Measurements from ENCODE around the gene VPS25.

Gene VPS25

DNA sequence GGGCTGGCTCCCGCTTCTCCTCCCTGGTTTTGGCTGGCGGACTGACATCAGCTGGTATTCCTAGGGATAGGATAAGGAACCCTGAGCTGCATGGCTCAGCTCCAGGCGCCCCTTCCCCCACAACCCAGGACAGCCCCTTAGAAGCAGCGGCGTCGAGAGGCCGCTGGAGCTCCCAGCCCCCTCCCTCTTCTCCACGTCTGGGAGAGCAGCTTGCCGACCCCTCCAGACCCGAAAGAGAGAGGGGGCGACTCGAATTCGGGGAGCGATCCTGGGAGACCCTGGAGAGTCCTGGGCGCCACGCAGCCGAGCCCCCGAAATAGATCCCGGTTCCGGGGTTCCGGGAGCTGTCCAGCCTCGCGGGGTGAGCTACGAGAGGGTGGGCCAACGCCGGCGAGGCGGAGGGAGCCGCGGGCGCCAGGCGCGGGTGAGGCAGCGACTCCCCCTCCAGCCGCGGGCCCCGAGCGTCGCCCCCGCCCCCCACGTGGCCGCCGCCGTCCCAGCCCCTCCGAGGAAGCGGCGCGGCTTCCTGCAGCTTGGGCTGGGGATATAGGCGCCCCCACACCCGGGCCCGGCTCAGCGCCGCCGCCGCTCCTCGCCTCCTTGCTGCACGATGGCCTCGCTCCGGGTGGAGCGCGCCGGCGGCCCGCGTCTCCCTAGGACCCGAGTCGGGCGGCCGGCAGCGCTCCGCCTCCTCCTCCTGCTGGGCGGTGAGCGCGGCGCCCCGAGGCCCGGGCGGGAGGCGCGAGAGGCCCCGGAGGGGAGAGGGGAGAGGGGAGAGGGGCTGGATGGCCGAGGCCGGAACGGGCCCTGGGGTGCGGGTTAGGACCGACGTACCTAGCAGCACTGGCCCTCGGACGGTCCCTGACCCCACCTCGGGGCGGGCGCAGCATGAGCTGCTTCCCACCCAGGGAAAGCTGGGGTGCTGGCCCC, 12.3 kb upstream of the VPS25 start, which contains the start of gene RAMP2 (continued):
- TF ChIP-seq, protein P1, sequence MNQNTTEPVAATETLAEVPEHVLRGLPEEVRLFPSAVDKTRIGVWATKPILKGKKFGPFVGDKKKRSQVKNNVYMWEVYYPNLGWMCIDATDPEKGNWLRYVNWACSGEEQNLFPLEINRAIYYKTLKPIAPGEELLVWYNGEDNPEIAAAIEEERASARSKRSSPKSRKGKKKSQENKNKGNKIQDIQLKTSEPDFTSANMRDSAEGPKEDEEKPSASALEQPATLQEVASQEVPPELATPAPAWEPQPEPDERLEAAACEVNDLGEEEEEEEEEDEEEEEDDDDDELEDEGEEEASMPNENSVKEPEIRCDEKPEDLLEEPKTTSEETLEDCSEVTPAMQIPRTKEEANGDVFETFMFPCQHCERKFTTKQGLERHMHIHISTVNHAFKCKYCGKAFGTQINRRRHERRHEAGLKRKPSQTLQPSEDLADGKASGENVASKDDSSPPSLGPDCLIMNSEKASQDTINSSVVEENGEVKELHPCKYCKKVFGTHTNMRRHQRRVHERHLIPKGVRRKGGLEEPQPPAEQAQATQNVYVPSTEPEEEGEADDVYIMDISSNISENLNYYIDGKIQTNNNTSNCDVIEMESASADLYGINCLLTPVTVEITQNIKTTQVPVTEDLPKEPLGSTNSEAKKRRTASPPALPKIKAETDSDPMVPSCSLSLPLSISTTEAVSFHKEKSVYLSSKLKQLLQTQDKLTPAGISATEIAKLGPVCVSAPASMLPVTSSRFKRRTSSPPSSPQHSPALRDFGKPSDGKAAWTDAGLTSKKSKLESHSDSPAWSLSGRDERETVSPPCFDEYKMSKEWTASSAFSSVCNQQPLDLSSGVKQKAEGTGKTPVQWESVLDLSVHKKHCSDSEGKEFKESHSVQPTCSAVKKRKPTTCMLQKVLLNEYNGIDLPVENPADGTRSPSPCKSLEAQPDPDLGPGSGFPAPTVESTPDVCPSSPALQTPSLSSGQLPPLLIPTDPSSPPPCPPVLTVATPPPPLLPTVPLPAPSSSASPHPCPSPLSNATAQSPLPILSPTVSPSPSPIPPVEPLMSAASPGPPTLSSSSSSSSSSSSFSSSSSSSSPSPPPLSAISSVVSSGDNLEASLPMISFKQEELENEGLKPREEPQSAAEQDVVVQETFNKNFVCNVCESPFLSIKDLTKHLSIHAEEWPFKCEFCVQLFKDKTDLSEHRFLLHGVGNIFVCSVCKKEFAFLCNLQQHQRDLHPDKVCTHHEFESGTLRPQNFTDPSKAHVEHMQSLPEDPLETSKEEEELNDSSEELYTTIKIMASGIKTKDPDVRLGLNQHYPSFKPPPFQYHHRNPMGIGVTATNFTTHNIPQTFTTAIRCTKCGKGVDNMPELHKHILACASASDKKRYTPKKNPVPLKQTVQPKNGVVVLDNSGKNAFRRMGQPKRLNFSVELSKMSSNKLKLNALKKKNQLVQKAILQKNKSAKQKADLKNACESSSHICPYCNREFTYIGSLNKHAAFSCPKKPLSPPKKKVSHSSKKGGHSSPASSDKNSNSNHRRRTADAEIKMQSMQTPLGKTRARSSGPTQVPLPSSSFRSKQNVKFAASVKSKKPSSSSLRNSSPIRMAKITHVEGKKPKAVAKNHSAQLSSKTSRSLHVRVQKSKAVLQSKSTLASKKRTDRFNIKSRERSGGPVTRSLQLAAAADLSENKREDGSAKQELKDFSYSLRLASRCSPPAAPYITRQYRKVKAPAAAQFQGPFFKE (tag by site-specific recombination; IDR thresholded peaks at IDR 0.05; ENCODE audit: borderline replicate concordance): no peak
- TF ChIP-seq MEIS1 (CRISPR knock-in tag; IDR thresholded peaks at IDR 0.05; ENCODE audit: borderline replicate concordance) (no peak), ZNF223 (tag by site-specific recombination; IDR thresholded peaks at IDR 0.05) (no peak), KLF1 (tag by site-specific recombination; IDR thresholded peaks at IDR 0.05) (no peak), IKZF3 (tag by site-specific recombination; IDR thresholded peaks at IDR 0.05) (no peak), ZBTB8A (tag by site-specific recombination; IDR thresholded peaks at IDR 0.05) (no peak), SP7 (tag by site-specific recombination; IDR thresholded peaks at IDR 0.05) (no peak), ZNF169 (tag by site-specific recombination; IDR thresholded peaks at IDR 0.05) (no peak), ZNF777 (tag by site-specific recombination; IDR thresholded peaks at IDR 0.05; ENCODE audit: borderline replicate concordance) (no peak), ZNF404 (tag by site-specific recombination; IDR thresholded peaks at IDR 0.05) (no peak), ZSCAN23 (tag by site-specific recombination; IDR thresholded peaks at IDR 0.05) (no peak), OSR2 (tag by site-specific recombination; IDR thresholded peaks at IDR 0.05) (no peak), ZNF629 (tag by site-specific recombination; IDR thresholded peaks at IDR 0.05) (no peak), ZNF558 (tag by site-specific recombination; IDR thresholded peaks at IDR 0.05) (no peak), KLF16 (tag by site-specific recombination; IDR thresholded peaks at IDR 0.05) (no peak), ZNF354C (tag by site-specific recombination; IDR thresholded peaks at IDR 0.05; ENCODE audit: borderline replicate concordance, low read depth) (no peak), ZNF677 (tag by site-specific recombination; IDR thresholded peaks at IDR 0.05) (0 out of 2 replicates have a peak, but pooled peaks have one; percentile 20), ZNF394 (tag by site-specific recombination; IDR thresholded peaks at IDR 0.05; ENCODE audit: borderline replicate concordance) (no peak)
- TF ChIP-seq, protein P2, sequence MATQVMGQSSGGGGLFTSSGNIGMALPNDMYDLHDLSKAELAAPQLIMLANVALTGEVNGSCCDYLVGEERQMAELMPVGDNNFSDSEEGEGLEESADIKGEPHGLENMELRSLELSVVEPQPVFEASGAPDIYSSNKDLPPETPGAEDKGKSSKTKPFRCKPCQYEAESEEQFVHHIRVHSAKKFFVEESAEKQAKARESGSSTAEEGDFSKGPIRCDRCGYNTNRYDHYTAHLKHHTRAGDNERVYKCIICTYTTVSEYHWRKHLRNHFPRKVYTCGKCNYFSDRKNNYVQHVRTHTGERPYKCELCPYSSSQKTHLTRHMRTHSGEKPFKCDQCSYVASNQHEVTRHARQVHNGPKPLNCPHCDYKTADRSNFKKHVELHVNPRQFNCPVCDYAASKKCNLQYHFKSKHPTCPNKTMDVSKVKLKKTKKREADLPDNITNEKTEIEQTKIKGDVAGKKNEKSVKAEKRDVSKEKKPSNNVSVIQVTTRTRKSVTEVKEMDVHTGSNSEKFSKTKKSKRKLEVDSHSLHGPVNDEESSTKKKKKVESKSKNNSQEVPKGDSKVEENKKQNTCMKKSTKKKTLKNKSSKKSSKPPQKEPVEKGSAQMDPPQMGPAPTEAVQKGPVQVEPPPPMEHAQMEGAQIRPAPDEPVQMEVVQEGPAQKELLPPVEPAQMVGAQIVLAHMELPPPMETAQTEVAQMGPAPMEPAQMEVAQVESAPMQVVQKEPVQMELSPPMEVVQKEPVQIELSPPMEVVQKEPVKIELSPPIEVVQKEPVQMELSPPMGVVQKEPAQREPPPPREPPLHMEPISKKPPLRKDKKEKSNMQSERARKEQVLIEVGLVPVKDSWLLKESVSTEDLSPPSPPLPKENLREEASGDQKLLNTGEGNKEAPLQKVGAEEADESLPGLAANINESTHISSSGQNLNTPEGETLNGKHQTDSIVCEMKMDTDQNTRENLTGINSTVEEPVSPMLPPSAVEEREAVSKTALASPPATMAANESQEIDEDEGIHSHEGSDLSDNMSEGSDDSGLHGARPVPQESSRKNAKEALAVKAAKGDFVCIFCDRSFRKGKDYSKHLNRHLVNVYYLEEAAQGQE (tag by site-specific recombination; IDR thresholded peaks at IDR 0.05): peak; percentile 83
- TF ChIP-seq, protein P3, sequence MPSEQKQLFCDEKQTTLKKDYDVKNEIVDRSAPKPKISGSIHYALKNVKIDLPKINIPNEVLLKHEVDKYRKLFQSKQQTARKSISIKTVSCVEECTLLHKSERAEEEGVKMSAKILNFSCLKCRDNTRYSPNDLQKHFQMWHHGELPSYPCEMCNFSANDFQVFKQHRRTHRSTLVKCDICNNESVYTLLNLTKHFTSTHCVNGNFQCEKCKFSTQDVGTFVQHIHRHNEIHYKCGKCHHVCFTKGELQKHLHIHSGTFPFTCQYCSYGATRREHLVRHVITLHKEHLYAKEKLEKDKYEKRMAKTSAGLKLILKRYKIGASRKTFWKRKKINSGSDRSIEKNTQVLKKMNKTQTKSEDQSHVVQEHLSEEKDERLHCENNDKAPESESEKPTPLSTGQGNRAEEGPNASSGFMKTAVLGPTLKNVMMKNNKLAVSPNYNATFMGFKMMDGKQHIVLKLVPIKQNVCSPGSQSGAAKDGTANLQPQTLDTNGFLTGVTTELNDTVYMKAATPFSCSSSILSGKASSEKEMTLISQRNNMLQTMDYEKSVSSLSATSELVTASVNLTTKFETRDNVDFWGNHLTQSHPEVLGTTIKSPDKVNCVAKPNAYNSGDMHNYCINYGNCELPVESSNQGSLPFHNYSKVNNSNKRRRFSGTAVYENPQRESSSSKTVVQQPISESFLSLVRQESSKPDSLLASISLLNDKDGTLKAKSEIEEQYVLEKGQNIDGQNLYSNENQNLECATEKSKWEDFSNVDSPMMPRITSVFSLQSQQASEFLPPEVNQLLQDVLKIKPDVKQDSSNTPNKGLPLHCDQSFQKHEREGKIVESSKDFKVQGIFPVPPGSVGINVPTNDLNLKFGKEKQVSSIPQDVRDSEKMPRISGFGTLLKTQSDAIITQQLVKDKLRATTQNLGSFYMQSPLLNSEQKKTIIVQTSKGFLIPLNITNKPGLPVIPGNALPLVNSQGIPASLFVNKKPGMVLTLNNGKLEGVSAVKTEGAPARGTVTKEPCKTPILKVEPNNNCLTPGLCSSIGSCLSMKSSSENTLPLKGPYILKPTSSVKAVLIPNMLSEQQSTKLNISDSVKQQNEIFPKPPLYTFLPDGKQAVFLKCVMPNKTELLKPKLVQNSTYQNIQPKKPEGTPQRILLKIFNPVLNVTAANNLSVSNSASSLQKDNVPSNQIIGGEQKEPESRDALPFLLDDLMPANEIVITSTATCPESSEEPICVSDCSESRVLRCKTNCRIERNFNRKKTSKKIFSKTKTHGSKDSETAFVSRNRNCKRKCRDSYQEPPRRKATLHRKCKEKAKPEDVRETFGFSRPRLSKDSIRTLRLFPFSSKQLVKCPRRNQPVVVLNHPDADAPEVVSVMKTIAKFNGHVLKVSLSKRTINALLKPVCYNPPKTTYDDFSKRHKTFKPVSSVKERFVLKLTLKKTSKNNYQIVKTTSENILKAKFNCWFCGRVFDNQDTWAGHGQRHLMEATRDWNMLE (tag by site-specific recombination; conservative IDR thresholded peaks at IDR 0.05; ENCODE audit: low read depth): no peak
- TF ChIP-seq, protein P4, sequence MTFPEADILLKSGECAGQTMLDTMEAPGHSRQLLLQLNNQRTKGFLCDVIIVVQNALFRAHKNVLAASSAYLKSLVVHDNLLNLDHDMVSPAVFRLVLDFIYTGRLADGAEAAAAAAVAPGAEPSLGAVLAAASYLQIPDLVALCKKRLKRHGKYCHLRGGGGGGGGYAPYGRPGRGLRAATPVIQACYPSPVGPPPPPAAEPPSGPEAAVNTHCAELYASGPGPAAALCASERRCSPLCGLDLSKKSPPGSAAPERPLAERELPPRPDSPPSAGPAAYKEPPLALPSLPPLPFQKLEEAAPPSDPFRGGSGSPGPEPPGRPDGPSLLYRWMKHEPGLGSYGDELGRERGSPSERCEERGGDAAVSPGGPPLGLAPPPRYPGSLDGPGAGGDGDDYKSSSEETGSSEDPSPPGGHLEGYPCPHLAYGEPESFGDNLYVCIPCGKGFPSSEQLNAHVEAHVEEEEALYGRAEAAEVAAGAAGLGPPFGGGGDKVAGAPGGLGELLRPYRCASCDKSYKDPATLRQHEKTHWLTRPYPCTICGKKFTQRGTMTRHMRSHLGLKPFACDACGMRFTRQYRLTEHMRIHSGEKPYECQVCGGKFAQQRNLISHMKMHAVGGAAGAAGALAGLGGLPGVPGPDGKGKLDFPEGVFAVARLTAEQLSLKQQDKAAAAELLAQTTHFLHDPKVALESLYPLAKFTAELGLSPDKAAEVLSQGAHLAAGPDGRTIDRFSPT (tag by site-specific recombination; IDR thresholded peaks at IDR 0.05): no peak
